Measurements from ENCODE around the gene MBNL2.

DNA sequence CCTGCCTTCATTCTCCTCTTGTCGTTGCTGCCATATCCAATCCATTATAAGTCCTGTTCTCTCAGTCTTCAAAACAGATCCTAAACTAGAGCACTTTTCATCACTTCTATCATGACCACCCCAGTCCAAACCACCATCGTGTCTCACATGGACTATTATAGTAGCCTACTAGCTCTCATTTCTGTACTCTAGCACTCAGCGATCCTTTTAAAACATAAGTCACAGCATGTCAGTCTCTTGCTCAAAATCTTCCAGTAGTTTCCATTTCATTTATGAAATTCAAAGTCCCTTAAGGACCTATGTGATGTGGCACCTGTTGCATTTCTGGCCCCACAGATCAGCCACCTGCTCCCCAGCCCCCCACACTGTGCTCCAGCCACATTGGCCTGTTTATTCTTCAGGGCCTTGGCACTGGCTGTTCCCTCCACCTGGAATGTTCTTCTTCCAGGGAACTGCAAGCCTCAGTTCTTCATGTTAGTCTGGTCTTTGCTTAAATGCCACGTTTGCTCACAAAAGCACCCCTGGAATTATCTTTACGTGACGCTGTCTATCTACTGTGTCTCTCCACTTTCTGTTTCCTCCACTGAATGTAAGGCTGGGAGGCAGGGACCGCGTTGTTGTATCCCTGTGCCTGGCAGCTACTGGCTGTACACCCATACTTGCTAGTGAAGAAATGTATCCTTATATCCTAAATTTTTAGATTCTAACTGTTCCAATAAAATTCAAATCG is 64.3 kb downstream of the MBNL2 start:
- TF ChIP-seq, protein P1, sequence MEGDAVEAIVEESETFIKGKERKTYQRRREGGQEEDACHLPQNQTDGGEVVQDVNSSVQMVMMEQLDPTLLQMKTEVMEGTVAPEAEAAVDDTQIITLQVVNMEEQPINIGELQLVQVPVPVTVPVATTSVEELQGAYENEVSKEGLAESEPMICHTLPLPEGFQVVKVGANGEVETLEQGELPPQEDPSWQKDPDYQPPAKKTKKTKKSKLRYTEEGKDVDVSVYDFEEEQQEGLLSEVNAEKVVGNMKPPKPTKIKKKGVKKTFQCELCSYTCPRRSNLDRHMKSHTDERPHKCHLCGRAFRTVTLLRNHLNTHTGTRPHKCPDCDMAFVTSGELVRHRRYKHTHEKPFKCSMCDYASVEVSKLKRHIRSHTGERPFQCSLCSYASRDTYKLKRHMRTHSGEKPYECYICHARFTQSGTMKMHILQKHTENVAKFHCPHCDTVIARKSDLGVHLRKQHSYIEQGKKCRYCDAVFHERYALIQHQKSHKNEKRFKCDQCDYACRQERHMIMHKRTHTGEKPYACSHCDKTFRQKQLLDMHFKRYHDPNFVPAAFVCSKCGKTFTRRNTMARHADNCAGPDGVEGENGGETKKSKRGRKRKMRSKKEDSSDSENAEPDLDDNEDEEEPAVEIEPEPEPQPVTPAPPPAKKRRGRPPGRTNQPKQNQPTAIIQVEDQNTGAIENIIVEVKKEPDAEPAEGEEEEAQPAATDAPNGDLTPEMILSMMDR (IDR thresholded peaks at IDR 0.05; ENCODE audit: poor library complexity): no peak
- TF ChIP-seq EZH2phosphoT487 (IDR thresholded peaks at IDR 0.05; ENCODE audit: low read depth, severe bottlenecking, unreplicated experiment) (no peak), EZH2 (IDR thresholded peaks at IDR 0.05; ENCODE audit: borderline replicate concordance) (no peak)
